Measurements from ENCODE around the gene AGFG1.
"Not testable (repeated sequence)": the region's sequence is repeated elsewhere in the genome, so short reads cannot be mapped to it uniquely, and the experiment has no call there.

The AGFG1 gene

DNA sequence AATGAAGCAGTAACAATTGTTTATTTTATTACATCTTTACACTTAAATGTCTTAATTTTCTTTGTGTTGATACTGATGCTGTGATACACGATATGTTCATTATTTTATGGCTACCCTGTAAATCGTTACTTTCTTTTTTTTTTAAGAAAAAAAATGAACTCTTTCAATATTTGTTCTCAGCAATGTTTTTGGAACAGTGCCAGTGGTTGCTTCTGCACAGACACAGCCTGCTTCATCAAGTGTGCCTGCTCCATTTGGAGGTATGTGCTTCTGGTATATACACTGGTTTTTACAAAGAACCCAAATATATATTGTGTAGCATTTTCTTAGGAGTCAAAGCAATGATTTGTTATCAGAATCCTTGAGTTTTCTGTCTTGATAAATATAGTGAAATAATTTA, 64.5 kb downstream of the AGFG1 start:
- DNase-seq (ENCODE audit: low read depth in 2 of 2) = no peak

DNA sequence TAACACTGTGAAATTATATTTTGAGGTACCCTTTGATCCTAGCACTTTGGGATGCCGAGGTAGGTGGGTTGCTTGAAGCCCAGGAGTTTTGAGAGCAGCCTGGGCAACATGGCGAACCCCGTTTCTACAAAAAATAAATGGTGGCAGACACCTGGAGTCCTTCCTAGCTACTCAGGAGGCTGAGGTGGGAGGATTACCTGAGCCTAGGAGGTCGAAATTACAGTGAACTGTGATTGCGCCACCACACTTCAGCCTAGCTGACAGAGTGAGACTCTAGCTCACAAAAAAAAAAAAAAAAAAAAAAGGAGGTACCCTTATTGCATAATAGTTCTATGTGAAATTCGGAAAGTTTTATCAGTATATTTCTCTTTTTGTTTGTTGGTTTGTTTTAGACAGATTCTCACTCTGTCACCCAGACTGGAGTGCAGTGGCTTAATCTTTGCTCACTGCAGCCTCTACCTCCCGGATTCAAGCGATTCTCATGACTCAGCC, 67.6 kb downstream of the AGFG1 start:
- no peak for DNase-seq (ENCODE audit: low read depth in 2 of 2)

DNA sequence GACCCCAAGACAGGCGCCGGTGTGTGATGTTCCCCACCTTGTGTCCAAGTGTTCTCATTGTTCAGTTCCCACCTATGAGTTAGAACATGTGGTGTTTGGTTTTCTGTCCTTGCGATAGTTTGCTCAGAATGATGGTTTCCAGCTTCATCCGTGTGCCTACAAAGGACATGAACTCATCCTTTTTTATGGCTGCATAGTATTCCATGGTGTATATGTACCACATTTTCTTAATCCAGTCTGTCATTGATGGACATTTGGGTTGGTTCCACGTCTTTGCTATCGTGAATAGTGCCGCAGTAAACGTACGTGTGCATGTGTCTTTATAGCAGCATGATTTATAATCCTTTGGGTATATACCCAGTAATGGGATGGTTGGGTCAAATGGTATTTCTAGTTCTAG, 68.4 kb downstream of the AGFG1 start:
- not testable (repeated sequence) for DNase-seq (ENCODE audit: low read depth in 2 of 2)

DNA sequence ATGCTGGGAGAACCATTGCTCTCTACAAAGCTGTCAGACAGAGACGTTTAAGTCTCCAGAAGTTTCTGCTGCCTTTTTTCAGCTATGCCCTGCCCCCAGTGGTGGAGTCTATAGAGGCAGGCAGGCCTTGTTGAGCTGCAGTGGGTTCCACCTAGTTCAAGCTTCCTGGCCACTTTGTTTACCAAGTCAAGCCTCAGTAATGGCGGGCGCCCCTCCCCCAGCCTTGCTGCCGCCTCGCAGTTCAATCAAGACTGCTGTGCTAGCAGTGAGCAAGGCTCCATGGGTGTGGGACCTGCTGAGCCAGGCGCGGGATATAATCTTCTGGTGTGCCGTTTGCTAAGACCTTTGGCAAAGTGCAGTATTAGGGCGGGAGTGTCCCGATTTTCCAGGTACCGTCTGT, 74.0 kb downstream of the AGFG1 start:
- DNase-seq (ENCODE audit: low read depth in 2 of 2) = no peak

DNA sequence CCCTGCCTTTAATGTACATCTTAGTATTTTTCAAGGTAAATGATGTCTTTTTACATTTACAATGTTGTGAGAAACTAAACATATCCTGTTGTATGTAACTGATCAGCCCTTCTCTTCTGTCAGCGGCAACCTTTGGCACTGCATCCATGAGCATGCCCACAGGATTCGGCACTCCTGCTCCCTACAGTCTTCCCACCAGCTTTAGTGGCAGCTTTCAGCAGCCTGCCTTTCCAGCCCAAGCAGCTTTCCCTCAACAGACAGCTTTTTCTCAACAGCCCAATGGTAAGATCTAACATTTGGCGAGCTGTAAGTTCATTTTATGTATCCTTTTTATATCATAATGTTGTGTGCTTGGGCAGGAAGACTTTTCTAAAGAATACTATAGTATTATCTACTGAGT, 79.9 kb downstream of the AGFG1 start:
- DNase-seq (ENCODE audit: low read depth in 2 of 2) = no peak

DNA sequence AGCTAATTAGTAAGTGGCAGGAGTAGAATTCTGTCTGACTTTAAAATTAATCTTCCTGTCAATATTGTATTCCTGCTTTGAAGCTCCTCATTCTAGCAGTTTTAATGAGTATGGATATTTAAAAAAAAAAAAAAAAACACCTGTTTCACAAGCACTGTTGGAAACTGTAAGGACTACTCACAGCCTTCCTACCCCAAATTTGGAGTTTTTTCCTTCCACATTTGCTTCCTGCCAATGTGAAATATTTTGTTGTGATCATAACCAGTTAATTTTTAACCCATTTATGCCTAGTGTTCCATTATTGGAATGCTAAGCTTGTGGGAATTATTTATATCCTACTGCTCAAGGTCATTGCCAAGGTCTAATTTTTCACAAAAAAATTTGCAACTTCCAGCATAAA, 90.6 kb downstream of the AGFG1 start:
- DNase-seq (ENCODE audit: low read depth in 2 of 2) = no peak

DNA sequence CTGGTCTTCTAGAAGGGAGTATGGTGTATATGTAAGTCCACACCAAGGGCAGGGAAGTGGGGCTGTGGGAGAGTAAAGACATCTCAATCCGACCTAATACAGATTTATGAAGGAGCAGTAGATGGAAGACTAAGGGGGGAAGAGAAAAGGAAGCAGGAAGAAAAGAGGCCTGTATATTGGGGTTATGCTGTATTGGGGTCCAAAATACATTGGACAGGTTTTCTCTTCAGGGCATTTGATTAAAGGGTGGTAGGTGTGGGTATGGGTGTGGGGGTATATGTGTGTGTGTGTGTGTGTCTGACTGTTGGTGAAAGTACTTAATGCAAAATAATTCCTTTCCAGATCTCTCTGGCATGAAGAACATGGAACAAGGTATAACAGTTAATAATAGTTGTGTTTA, 93.1 kb downstream of the AGFG1 start:
- DNase-seq (ENCODE audit: low read depth in 2 of 2) = no peak

DNA sequence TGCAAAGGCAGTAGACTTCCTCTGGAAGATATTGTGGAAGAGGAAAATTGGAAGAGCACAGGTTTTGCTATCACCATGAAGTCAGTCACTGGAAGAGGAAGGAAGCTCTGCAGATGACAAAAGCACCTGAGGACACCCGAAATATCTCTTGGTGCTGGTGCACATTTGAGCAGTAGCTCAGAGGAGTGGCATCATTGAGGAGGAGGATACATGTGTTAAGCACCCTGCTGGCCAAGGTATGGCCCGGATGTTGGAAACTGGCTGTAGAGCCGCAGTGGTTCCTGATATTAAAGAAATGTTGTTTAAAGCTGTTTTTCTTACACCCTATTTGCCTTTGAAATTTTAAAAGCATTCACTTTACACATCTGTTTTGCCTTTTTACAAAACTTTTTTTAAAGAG, 94.1 kb downstream of the AGFG1 start:
- no peak for DNase-seq (ENCODE audit: low read depth in 2 of 2)

DNA sequence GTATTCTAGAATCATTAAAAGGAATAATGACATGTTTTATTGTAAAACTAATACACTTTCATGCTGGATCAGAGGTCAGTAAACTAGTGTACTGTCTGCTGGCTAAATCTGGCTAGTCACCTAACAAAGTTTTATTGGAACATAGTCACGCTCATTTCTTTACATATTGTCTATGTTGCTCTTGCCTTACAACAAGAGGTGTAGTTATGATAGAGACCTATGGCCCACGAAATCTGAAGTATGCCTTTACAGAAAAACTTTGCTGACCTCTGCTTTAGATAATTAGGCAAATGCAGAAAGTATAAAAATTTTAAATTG, 96.9 kb downstream of the AGFG1 start:
- no peak for DNase-seq (ENCODE audit: low read depth in 2 of 2)

DNA sequence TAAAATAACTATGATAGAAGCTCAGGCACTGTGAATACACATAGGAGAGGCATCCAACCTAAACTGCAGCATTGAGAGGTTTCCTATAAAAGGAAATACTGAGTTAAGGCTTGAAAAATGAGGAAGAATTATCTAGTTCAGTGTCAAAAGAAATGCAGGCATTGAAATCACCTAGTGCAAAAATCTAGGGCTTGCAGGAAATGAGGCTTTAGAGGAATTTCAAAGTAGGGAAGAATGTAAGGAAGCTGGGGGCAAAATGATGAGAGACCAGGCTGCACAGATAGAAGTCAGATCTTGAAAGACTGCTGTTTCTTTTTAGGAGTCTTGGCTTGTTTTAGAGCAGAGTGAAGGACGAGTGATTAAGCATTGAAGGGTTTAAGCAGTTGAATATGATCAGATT, 98.7 kb downstream of the AGFG1 start:
- DNase-seq (ENCODE audit: low read depth in 2 of 2) = no peak

DNA sequence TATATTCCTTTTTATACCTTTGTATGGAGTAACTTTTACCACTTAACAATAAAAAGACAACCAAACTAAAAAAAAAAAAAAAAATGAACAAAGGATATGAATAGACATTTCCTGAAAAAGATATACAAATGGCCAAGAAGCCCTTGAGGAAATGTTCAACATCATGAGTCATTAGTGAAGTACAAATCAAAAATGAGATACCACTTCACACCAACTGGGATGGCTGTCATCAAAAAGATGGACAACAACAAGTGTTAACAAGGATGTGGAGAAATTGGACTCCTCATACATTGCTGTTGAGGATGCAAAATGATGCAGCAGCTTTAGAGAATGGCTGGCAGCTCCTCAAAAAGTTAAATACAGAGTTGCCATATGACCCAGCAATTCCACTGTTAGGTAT, 104.2 kb downstream of the AGFG1 start:
- no peak for DNase-seq (ENCODE audit: low read depth in 2 of 2)

DNA sequence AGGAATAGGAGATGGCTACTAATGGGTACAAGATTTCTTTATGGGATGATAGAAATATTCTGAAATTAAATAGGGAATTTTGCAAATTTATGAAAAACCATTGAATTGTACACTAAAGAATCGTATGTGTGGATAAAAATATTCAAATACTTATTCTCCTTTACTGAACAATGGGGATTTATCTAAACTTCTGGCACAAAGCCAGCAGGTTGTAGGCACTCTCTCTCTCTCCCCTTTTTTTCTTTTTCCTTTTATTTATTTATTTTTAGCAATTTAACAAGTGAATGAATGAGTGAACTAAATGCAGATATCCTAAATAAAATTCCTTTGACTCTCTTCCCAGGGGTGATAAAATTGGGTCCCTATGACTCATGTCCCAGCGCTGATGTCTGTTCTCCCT, 104.9 kb downstream of the AGFG1 start:
- DNase-seq (ENCODE audit: low read depth in 2 of 2) = no peak

DNA sequence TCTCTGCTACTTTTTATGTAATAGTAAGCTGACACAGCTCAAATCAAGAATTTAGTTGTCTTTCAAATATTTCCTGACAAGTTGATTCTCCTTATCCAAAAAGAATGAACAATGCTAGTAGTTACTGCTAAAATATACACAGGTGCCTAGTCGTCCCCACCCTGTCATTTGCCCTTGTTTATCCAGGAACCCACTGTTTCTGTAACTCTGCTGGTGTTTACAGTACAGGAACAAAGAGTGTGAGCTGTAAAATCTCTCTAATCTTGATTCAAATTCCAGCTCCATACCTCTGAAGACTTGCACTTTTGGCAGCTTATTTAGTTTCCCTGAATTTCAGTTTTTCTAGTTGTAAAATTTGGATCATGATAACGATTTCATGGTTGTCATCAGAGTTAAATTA, 105.6 kb downstream of the AGFG1 start:
- DNase-seq (ENCODE audit: low read depth in 2 of 2) = no peak

DNA sequence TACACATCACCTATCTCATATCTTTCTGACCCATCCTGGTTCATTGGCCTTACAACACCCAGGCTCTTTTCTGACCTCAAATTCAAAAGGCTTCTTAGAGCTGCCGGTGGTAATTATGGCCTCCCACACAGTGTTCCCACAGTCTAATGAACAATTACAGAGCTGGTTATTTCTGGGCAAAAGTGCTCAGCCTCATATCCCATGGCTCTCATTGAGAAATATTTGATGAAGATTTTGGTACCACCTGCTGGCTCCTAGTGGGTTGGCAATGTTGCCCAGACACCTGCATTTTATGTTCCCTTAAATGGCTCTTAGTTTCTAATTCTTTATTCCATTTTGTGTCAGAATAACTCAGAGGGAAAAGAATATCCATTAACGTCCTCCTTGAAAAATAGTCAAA, 106.7 kb downstream of the AGFG1 start:
- DNase-seq (ENCODE audit: low read depth in 2 of 2) = no peak

DNA sequence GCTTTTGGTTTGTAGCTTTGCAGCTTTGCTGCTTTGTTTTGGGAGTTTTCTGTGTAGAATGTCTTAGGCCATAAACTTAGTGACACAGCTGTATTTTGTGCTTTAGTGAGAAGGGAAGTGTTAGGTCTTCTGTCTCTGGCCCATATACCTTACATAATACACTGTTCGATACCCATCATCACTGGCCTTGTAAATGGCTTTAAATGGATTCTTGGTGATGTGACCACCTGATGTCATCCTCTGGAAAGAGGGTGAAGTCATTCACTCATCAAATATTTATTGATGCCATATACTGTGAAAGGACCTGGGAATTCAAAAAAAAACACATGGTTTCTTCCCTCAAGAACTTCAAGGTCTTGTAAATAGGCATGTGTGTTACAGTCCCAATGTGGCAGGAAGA, 107.8 kb downstream of the AGFG1 start:
- DNase-seq (ENCODE audit: low read depth in 2 of 2) = no peak

DNA sequence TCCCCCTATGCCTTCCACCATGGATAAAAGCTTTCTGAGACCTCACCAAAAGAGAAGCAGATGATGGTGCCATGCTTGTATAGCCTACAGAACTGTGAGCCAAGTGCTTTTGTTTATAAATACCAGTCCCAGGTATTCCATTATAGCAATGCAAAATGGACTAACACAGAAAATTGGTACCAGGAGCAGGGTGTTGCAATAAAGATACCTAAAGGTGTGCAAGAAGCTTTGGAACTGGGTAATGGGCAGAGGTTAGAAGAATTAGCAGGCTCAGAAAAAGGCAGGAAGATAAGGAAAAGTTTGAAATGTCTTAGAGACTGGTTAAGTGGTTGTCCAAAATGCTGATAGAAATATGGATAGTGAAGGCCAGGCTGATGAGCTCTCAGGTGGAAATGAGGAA, 110.4 kb downstream of the AGFG1 start:
- no peak for DNase-seq (ENCODE audit: low read depth in 2 of 2)

DNA sequence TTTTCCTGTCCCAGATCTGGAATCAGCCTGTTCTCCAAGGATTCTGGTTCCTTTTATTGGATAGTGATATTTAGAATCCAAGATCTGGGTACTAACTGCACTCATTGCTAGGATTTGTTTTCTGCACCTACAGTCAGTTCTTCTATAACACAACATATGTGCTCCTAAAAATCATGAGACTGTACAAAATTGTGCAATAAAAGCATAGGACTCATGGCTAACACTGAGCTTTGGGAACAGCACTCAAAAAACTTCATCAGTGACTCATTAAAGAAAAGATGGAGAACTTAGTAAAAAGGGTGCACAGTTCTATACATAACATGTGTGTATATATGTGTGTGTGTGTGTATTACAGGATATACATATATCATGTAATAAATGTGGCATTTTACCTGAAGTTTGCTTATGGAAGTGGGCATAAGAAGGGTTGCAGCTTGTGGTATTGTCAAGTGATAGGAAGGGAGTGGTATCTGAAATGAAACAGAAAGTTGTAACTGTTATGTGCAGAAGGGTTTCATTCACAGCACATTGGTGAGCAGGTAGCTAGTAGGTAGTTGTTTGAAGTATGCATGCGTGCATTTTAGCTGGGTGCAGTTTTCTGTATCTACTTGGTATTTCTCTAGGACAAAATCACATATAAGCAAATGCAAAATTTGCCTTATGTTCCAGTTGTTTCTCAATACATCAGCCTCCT, 120.9 kb downstream of the AGFG1 start:
- no peak for DNase-seq (ENCODE audit: low read depth in 2 of 2)

DNA sequence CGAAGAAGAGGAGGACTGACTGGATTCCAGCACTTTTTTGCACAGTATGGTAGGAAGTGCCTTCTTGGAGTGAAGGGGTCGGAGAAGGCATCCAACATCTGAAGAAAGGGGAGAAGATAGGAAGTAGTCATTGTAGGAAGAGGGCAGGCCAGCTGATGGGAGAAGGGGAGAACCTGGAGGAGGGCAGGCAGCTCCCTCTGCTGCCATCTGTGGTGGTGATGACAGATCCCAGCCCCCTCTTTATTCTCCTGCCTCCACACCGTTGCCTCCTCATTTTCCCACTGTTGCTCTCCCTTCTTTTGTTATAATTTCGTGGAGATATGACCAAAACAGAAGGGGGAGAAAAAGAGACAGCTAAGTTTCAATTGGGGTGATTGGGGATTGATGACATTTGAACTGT, 123.8 kb downstream of the AGFG1 start:
- no peak for DNase-seq (ENCODE audit: low read depth in 2 of 2)

DNA sequence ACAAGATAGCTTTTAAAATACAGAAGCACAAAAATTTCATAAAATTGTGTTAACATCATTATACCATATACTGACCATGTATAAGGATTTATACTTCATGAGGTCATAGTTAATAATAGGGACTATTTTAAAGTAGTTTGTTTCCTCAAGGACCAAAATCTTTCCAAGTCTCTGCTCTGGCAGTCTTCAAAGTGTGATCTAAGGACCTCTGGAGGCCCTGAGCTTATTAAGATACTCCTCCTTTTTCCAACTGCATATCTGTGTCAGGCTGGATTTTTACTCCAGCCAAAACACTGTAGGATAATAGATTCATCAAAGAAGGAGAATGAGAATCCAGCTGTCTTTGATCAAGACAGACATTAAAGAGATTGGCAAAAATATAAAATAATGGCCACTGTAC, 125.1 kb downstream of the AGFG1 start:
- DNase-seq (ENCODE audit: low read depth in 2 of 2) = no peak

DNA sequence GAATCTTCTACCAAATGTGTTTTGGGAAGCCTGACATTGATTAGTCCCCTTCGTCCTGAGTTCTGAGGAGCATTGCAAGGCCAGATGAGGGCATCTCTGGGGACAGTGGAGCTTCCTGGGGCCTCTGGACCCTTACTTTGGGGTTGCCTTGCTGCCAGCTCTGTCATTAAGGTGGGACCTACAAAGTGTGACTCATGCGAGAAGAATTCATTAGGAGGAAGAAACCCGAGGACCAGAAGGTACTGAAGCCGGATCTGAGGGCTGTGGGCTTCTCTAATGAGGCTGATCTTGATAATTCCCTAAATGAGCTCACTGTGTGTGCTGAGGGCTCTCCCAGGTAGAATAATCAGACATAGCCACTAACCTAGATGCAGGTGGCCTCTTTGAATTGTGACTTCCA, 126.0 kb downstream of the AGFG1 start:
- DNase-seq (ENCODE audit: low read depth in 2 of 2) = no peak

DNA sequence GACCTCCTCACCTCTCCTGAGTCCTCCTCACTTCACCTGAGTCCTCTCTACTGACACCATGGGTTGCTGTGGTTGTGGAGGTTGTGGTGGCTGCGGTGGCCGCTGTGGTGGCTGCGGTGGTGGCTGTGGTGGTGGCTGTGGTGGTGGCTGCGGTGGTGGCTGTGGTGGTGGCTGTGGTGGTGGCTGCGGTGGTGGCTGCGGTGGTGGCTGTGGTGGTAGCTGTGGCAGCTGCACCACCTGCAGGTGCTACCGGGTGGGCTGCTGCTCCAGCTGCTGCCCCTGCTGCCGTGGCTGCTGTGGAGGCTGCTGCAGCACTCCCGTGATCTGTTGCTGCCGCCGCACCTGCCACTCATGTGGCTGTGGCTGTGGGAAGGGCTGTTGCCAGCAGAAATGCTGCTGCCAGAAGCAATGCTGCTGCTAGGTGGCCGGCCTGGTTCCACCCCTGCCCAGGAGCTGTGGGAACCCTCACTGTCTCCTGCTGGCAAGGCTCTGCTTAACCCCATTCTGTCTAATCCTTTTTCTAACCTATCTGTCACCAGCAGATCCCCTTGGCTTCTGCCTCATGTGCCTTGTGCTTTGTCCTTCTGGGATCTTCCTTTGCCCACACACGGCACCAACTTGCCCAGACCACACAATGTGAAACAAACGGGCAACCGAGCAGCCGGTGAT, 127.0 kb downstream of the AGFG1 start, which contains the start of gene SCYGR2:
SCYGR2 (plus strand) TSS at position 59 of the 669 bp plus-strand sequence; CDS start at position 59, 0 bp downstream.
- not testable (repeated sequence) for DNase-seq (ENCODE audit: low read depth in 2 of 2)

DNA sequence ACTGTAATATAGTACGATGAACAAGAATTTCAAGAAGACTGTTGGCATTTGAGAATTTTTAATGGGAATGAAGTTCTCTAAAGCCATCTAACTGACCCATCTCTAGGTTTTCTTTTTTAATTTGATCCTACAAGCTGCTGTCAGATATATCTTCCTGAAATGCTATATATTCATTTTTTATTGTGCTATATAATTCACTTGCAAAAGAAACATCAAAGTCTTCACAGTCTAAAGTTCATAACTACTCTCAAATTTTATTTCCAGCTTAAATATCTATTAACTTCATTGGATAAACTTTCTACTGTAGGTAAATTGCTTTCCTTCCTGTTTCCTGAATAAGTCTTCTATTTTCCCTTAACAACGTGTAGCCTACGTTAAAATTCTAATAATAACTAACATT, 130.4 kb downstream of the AGFG1 start:
- DNase-seq (ENCODE audit: low read depth in 2 of 2) = no peak

DNA sequence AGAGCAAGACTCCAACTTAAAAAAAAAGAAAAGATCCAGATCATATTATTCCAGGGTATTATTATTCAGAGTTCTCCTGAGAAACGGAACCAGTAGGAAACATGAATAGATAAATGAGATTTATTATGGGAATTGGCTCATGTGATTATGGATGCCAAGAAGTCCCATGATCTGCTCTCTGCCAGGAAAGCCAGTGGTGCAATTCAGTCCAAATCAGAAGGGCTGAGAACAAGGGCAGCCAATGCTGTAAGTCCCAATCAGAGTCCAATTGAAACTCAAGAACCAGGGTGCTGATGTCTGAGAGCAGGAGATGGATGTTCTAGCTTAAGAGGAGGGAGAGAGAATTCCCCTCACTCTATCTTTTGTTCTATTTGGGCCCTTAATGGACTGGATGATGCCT, 134.5 kb downstream of the AGFG1 start:
- no peak for DNase-seq (ENCODE audit: low read depth in 2 of 2)

DNA sequence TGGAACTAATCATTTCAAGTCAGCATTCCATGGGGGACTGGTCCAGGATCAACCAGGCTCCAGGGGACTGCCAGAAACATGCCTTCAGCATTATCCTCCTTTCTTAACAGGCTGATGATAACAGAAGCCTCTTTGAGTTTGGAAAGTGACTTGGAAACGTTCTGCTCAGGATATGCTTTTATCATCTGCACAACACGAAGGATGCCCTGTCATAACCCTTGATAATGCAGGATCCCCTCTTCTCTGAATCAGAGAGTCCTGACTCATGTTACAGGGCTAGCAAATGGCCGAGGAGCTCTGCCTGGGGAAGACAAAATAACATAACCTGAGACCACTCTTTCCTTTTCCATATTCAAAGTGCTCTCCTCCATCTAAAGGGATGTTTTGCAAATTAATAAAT, 136.0 kb downstream of the AGFG1 start:
- DNase-seq (ENCODE audit: low read depth in 2 of 2) = no peak

Measured in activated CD8-positive, alpha-beta memory T cell treated with anti-CD3 and anti-CD28 coated beads for 4 hours (primary cell).